Activated CD4-positive, CD25-positive, alpha-beta regulatory T cell (primary cell): ENCODE measurements around the gene GTSE1.
"Not testable (repeated sequence)": the region's sequence is repeated elsewhere in the genome, so short reads cannot be mapped to it uniquely, and the experiment has no call there.

Experiments used
- DNase-seq, 4 experiments: peaks; one replicate each; lab custom pipeline; 2025; lab: John Stamatoyannopoulos, UW

The GTSE1 gene

DNA sequence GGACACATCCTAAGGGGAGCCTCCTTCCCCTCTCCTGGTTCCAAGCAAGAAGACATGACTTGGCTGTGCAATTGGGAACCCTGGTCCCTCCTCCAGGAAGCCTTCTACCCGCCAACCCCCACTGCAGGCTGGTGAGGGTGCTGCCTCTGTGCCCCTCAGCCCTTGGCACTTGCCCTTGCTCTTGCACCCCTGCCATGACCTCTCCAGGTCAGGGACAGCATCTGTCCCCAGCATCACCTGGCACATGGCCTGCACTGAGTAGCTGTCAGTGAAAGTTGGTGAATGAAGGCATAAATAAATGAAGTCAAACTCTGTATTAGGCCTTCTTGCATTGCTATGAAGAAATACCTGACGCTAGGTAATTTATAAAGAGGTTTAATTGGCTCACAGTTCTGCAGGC is 1.9 kb upstream of the GTSE1 start:
- no peak for DNase-seq

DNA sequence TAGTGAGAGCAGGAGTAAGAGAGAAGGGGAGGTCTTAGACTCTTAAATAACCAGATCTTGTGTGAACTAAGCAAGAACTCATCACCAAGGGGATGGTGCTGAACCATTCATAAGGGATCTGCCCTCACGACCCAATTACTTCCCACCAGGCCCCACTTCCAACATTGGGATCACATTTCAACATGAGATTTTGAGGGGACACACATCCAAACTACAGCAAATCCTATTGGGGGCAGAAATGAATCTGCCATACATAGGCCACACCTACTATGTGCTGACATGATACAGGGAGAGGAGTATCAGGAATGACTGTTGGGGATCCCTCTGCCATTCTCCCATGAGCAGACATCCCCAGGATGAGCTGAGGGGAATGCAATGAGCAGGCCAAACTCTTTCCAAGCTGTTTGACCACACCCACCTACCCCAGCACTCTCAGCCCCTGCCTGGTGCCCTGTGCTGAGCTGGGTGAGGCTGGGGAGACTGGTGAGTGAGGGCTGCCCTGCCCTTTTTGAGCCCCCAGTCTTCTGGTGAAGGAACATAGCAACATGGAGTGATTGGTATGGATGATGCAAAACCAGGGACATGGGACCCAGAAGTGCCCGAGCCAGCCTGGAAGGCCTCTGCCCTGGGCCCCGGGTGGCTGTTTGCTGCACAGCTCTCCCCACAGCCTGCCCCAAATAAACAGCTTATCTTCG is 1.2 kb upstream of the GTSE1 start:
- DNase-seq, result no peak

- no peak for DNase-seq
Observed at GRCh38 chr22:46297151-46297812, 612 bp downstream of the GTSE1 start.

GRCh38 chr22:46299101-46299500 is 2.4 kb downstream of the GTSE1 start:
- no peak for DNase-seq

- no peak for DNase-seq
Observed at GRCh38 chr22:46300491-46300890, 3.8 kb downstream of the GTSE1 start.

- no peak for DNase-seq
Observed at GRCh38 chr22:46303347-46303965, 6.8 kb downstream of the GTSE1 start.

- no peak for DNase-seq
Observed at GRCh38 chr22:46308283-46308988, 11.8 kb downstream of the GTSE1 start.

DNA sequence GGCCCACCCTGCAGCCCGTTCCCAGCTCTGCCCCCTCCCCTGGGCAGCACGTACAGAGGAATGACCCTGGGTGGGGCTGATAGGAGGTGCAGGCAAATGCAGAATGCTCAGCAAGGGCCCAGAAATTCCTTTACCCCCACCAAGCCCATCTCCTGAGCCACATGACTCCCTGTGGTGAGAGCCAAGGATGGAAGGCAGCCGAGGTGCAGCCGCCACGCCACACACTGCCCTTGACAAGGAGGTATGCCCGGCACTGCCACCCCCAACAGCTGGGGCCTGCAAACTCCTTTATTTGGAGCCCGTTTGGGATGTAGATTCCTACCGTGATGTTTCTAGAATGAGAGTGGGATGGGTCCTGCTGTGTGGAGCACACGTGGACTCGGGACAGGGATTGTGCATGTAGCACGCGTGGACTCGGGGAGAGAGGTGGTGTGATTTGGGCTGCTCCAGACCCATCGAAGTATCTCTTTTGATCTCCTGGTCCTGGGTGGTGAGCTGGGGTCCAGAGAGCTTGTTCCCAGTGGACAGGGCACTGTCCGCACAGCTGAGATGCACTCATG is 12.9 kb downstream of the GTSE1 start:
- no peak for DNase-seq

DNA sequence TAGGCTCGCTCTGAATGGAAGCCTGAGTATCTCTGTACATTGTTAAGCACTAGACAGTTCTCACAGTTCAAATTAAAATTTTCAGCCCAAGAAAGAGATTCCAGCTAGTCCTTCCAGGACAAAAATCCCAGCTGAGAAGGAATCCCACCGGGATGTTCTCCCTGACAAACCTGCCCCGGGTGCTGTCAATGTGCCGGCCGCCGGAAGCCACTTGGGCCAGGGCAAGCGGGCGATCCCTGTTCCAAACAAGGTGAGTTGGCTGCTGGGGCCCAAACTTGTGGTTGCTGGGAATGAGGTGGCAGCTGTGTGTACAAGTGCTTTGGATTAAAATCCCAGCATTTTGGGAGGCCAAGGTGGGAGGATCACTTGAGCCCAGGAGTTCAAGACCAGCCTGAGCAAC is 15.4 kb downstream of the GTSE1 start:
- DNase-seq, result no peak

DNA sequence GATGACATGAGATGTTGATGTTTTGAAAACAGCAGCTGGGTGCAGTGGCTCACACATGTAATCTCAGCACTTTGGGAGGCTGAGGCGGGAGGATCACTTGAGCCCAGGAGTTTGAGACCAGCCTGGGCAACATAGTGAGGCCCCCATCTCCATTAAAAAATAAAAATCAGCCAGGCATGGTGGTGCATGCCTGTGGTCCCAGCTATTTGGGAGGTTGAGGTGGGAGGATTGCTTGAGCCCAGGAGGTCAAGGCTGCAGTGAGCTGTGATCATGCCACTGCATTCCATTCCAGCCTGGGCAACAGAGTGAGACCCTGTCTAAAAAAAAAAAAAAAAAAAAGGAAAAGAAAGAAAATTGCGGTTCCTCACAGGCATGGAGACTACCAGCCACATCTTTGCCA is 16.2 kb downstream of the GTSE1 start:
- not testable (repeated sequence) for DNase-seq

DNA sequence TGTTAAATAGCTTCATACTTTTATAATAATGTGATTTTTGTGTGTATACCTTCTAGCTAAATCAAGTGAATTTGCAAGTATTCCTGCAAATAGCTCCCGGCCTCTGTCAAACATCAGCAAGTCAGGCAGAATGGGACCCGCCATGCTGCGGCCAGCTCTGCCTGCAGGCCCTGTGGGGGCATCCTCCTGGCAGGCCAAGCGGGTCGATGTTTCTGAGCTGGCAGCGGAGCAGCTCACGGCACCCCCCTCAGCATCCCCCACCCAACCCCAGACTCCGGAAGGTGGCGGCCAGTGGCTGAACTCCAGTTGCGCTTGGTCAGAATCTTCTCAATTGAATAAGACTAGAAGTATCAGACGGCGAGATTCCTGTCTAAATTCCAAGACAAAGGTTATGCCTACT is 19.3 kb downstream of the GTSE1 start:
- DNase-seq, result no peak

- DNase-seq, result no peak
Observed at GRCh38 chr22:46317646-46318045, 21.0 kb downstream of the GTSE1 start.

DNA sequence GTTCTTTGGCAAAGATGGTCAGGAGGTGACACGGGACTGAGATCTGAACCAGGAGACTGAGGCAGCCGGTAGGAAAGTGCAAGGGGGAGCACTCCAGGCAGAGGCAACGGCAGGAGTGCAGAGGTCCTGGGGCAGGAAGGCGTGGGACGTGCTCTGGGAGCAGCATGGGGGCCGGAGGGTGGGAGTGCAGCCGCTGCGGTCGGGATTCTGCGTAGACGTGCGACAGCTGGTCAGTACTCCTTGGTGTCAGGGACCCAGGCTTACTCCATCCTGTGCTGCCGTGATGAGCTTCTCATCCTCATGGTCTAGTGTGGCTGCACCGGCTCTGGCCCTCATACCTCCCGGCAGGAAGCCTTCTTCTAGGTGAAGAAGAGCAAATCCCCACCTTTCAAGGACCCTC is 21.9 kb downstream of the GTSE1 start:
- no peak for DNase-seq

DNA sequence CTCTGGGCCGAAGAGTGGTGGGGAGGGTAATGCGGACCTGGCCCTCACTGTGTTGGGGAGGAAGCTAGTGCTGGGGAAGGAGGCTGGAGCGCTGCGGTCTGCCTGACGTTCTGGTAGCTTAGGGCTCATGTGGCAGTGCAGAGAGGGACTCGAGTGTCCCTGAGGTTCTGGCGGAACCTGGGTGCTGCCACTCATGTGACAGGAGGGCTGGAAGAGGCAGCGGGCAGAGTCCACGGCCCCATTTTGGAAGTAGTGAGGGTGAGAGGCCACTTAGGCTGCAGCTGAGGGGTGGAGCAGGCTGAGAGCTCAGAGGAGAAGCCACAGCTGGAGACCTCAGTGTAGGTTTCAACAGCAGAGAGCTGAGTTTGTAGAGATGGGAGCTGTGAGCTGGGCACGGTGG is 22.6 kb downstream of the GTSE1 start:
- no peak for DNase-seq

DNA sequence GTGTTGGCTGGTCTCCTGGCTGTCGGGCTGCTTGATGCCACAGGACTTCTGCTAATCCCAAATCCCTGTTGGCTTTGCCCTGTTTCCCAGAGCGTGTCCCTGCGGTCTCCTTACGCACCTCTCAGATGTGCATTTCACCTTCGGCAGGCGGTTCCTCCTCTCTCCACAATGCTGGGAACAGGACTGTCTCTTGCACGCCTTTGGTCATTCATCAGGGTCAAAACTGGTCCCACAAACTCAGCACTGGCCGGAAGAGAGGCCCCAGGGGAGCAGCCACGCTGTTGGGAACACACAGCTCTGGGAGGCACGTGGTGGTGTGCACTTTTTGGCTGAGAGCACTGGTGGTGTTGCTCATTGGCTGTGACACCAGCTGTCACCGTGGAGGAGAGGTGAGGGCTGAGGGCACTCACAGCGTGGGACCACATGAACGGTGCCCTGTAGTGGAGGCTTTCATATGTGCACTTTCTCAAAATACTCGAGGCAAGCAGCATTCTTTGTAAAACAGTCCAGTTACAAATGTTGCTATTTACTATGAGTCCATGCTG is 23.6 kb downstream of the GTSE1 start:
- no peak for DNase-seq

GRCh38 chr22:46320716-46321386 is 24.2 kb downstream of the GTSE1 start:
- no peak for DNase-seq

GRCh38 chr22:46322711-46323110 is 26.0 kb downstream of the GTSE1 start:
- no peak for DNase-seq

- no peak for DNase-seq
Observed at GRCh38 chr22:46323162-46323561, 26.5 kb downstream of the GTSE1 start.

- DNase-seq, result no peak
Observed at GRCh38 chr22:46326066-46326680, 29.5 kb downstream of the GTSE1 start.

- no peak for DNase-seq
Observed at GRCh38 chr22:46327691-46328465, 31.2 kb downstream of the GTSE1 start.
